ENCODE data around the gene GBP1.
"Not testable (repeated sequence)": the region's sequence is repeated elsewhere in the genome, so short reads cannot be mapped to it uniquely, and the experiment has no call there.

GRCh38 chr1:89018318-89018717 lies 46.7 kb downstream of the GBP1 start:
- not testable (repeated sequence) for TF ChIP-seq CTCF (IDR thresholded peaks at IDR 0.05 in 8 of 11, conservative IDR thresholded peaks at IDR 0.05 in 3 of 11); POLR2AphosphoS5 (IDR thresholded peaks at IDR 0.05)
